SHP77 treated with DMSO at 0.1 percent for 48 hours (cell line): ENCODE data around the gene CARD16.
"Not testable (repeated sequence)": the region's sequence is repeated elsewhere in the genome, so short reads cannot be mapped to it uniquely, and the experiment has no call there.

Experiments used
- DNase-seq: peaks from one replicate; lab custom pipeline; 2025; lab: John Stamatoyannopoulos, UW

CARD16 gene

DNA sequence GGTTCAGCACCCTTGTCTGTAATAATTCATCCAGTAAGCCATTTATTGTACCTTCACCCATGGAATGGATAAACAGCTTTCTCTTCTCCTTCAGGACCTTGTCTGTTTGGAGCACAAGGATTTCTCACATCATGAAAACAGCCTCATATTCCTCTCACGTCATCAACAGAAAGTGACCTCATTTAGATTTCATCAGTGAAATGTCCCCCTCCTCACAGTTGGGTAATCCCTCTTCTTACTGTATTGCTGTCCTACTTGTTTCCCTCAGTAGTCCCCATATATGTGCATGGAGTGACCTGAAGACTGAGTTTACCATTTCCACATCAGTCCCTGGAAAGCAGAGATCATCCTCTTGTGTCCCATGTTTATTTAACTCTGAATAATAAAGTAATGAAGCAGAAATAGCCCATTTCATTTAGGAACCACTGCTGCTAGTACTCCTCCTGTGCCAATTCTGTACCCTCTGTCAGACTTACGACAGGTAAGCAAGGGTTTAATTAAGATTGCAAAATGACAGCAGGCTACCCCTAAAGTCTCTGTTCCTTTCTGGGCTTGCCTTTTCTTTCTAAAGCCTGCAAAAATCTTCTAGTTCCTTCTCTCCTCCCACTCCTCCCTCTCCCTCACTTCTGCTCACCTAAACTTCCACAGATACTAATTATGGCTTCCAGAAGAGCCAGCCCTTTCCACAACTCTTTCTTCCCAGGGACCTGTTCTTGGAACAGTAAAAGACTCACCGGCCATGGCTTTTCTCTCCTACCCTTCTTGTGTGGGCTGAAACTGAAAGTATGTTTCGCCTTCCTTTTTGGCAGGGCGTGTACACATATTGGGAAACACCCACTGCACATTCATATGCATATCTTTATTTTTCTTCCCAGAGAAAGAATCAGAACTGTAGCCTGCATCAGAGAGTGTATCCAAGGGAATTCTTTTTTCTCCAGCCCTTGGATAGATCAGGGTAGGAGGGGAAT, at the start of gene CARD16:
Gene CARD16 (minus strand): TSS at position 779 of the 968 bp plus-strand sequence. CDS start 38 bp downstream, at position 741.
- DNase-seq: not testable (repeated sequence)

- no peak for DNase-seq
These were observed 47.4 kb upstream of the CARD16 start for GRCh38 chr11:105092256-105093239.

GRCh38 chr11:105081412-105082150, 36.4 kb upstream of the CARD16 start:
- no peak for DNase-seq

DNA sequence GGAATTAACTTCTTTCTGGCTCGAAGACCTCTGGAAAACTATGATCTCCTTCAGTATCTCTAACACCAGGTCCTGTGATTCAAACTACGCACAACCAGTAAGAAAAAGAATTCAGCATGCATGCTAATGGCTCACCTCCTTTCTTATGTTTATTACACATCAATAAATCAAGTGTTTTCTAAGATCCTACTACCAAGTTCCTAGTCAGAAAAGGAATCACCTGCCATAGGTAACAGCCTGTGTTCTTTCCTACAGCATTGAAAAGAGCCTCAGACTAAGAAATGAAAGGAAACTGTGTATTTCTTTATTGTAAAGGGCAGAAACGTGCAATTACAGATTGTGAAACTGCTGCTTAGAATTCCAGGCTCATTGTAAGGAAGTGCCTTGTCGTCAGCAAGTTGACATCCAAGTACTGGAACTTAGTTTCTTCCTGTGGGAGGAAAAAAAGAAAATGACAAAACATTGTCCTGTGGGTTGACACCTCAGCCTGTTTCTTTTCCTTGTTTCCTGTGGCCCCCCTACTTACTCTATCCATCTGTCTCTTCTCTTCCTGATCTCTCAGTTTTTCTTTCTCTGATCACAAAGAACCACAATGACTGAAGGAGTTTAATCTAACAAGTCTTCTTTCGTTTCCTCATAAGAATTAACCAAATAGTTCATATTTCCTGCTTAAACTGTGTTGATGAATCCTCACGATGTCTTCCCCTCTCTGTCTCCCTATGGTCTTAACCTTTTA, 35.2 kb upstream of the CARD16 start:
- not testable (repeated sequence) for DNase-seq

GRCh38 chr11:105078283-105078682, 33.1 kb upstream of the CARD16 start:
- DNase-seq: no peak

DNA sequence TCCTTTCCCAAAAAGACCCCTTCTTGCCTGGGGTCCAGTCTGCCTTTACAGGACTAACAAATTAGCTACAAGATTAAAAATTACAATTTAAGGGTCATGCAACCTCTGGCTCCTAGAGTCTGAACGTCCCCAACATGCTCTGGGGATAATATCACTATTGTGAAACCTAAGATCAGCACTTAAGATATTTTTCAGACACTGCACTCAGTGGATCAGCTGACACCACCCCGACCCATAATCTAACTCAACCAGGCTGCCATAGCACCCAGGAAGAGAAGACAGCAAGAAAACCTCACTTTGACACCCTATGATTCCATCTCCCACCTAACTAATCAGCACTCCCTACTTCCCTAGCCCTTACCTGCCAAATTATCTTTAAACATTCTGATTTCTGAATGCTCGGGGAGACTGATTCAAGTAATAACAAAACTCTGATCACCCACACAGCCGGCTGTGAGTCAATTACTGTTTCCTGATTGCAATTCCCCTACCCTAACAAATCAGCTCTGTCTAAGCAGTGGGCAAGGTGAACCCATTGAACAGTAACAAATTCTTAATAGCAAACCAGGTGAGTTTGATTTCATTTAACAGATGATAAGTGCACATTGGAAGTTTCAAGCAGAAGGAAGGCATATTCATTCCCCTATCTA, 32.1 kb upstream of the CARD16 start:
- DNase-seq: not testable (repeated sequence)

GRCh38 chr11:105074166-105074530, 29.0 kb upstream of the CARD16 start:
- DNase-seq: no peak

DNA sequence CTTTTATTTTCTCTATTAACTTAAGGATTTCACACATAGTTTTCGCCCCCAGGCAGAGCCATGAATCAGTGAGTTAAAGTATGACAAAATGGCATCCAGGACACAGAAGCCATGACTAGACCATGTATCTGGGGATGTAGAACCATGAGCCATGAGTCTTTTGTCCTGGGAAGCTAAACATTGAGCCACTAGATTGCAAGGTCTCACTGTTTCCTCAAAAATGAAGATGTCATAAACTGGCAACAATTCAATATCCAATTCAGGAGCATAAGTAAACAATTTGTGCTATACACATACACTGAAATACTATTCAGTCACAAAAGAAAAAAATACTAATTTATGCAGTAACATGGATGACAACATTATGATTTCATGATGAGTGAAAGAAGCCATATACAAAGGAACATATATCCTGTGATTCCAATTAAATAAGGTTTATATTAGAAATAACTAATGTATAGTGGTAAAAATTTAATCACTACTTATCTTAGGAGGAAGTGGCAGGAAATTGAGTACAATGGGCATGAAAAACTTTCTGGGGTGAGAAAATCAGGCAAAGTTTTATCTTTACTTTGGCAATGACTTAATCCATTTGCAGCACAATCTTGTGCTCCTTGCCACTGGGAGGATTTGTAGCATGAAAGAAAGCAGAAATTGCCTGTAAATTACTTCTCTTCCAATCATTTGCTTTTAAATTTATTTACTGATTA, 28.5 kb upstream of the CARD16 start:
- DNase-seq: no peak

DNA sequence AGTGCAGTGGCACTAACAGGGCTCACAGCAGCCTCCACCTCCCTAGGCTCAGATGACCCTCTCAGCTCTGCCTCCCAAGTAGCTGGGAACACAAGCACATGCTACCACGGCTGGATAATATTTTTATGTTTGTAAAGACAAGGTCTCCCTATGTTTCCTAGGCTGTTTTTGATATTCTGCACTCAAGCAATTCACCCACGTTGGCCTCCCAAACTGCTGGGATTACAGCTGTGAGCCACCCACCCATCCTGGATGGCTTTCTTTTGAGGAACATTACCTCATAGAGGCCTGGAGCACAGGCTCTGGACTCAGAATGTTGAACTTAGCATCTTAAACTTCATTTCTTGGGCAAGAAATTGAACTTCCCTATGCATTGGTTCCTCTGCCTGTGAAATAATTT, 26.9 kb upstream of the CARD16 start:
- DNase-seq: not testable (repeated sequence)

GRCh38 chr11:105071089-105071732, 26.1 kb upstream of the CARD16 start:
- no peak for DNase-seq

GRCh38 chr11:105070306-105070705, 25.2 kb upstream of the CARD16 start:
- no peak for DNase-seq

- DNase-seq: not testable (repeated sequence)
These were observed 24.6 kb upstream of the CARD16 start for GRCh38 chr11:105069749-105070148.

DNA sequence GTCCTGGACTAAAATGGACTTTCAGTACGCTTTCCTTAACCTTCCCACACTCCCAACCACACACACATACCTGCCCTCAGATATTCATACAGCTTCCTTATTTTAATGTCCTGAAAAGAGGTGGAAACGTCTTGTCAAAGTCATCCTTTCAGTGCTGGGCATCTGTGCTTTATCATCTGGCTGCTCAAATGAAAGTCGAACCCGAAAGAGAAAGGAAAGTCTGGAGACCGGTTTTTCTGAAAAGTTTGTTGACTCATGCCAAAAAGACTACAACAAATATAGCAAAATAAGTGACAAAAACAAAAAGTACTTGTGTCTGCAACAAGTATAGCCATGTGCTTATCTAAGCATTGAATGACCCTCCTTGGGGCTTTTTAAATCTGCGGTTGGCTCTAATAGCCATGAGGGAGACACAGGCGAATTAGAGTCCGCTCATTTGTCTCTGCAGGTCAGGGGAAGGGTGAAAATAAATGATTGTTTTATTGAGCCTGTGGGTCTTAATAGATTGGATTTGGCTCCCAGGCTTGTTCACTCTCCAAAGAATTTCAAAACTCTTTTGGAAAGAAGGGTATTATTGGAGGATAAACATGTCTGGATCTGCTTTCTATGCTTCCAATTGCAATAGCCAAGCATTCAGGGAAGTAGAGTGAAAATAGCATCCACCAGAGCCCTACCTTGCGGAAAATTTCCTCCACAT, 18.3 kb upstream of the CARD16 start:
- DNase-seq: not testable (repeated sequence)

- DNase-seq: no peak
These were observed 12.3 kb upstream of the CARD16 start for GRCh38 chr11:105057432-105057831.

- DNase-seq: no peak
These were observed 11.3 kb upstream of the CARD16 start for GRCh38 chr11:105056446-105056845.

DNA sequence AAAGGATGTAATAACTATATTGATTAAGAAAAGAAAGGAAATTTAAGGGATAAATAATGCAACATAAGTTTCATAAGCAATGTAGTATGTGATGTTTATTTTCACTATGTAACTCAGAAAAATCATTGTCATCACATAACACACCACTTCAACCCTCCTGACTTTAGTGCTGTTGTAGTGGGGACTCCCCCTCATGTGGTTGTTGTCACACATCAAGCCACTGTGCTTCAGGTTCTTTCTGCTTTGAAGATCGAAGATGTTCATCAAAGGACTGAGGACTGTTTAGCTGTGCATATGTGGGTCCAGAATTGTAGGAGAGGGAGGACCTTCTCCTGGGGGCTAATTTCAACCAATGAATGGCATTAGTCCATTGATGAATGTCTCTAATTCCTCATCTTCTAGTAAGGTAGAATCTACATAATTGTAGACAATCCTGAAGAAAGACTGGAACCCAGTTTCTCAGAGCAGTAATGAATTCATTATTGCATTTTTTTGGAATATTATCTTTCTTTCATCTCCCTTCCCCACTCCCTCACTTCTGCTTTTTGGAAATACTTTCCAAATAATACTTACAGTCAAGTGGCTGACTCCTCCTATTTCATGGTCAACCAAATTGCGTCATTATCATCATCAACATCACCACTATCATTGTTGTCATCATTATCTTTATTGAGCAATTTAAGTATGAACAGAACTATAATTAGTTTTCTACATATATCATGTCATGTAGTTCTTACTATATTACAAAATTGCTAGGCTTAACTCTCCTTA, 9.8 kb upstream of the CARD16 start:
- no peak for DNase-seq

DNA sequence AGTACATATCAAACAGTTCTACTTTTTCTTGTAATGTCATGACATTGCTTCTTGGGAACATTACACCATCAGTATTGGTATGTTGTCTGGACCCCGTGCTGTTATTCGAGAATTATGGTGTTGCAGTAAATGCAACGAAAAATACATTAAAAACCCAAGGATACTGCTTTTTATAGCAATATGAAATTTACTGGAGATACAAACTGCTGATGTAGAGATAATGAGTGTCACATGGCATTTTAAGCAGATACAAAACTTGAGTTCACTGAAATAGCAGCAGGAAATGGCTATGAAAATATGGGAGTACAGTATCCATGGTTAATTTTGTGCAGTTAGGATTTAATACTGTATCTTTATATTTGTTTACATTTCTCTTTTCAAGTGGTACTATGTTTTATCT, 7.4 kb upstream of the CARD16 start:
- DNase-seq: no peak

DNA sequence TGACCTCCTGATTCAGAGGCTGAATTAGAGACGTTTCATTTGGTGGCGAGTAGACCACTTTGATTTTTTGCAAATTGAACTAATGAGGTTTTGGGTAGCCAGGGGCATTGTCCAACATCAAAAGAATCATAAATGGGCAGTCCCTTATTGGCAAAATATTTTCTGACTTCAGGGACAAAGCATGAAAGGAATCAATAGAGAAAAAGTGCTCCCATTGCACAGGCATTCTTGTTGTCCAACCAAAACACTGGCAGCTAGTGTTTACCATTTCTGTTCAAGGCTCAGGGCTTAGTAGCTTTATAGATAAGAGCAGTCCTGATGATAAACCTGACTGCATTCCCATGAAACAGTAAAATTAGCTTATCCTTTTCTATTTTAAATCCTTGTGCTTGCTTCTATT, 6.4 kb upstream of the CARD16 start:
- no peak for DNase-seq
